DMS153 (cell line): ENCODE results near the gene IL23A.

Experiments
- DNase-seq: peaks from one replicate; lab custom pipeline; 2025; lab: John Stamatoyannopoulos, UW

IL23A gene

DNA sequence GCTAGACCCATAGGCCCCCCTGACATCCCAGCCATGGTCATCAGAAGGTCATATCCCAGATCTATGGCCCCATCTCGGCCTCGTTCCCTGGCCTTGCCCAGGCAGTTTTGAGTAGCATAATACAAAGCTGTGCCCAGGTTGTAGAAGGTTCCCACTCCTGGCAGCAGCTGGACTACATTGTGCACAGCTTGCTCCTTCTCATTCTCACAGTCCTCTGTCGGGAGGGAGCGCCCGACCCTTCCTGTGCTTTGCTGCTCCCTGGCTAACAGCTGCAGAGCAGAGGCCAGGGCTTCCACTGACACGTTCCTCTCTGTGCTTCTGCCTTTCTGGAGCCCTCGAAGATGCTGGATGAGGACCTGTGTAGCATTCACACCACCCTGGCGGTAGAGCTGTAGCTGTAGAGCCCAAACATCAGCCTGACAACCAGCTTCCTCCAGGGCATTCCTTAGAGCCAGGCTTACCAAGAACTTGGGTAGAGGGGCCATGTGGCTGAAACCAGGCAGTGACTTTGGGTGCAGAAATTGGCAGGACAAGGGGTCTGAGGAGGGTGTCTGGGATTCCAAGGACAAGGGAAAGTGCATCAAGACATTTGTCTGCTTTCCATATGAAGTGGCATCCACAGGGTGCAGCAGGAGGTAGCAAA is 22.9 kb downstream of the IL23A start:
- no peak for DNase-seq

DNA sequence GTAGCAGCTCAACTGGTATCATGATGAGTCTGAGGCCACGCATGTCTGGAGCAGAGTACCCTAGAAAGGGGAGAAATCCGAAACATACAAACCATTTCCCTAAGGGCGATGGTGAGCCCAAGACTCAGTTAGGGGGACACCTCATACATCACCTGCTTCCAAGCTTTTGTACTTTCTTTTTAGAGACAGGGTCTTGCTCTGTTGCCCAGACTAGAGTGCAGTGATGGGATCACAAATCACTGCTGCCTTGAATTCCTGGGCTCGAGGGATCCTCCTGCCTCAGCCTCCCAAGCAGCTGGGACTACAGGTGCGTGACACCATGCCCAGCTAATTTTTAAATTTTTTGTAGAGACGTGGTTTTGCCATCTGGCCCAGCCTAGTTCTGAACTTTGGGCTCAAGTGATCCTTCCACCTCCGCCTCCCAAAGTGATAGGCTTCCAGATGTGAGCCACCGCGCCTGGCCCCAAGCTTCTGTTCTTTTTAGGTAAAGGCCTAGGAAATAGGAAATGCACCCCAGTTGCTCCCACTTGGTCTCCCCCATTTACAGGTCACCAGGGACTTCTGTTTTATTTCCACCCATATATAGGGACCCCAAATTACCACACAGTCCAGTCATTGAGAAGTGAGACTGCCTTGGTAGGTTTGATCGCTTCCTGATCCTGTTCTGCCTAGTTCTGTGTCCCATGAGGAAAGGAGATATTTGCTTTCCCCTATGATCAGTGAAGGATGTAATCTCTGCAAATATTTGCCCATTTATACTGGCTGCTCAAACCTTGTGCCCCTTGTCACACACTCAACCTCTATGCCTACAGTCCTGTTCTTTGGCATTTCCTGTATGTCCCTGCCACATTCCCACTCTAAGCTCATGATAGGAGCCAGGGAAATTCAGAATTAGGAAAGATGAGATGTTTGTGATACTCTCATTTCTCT is 23.7 kb downstream of the IL23A start, which contains the start of gene APOF:
TSS of gene APOF (minus strand) at position 728 of the 930 bp plus-strand sequence. CDS start at position 616, 112 bp downstream.
- DNase-seq, result no peak

DNA sequence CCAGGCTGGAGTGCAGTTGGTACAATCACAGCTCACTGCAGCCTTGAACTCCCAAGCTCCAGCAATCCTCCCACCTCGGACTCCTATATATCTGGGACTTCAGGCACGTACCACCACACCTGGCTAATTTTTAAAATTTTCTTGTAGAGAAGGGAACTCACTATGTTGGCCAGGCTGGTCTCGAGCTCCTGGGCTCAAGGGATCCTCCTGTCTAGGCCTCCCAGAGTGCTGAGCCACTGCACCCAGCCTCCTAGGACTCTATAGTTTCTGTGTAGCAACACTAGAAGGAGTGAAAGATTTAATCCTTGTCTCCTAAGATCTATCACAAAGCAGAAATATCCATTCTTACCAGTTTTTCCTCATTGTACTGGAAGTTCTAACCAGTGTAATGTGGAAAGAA is 28.3 kb downstream of the IL23A start:
- DNase-seq, result no peak

DNA sequence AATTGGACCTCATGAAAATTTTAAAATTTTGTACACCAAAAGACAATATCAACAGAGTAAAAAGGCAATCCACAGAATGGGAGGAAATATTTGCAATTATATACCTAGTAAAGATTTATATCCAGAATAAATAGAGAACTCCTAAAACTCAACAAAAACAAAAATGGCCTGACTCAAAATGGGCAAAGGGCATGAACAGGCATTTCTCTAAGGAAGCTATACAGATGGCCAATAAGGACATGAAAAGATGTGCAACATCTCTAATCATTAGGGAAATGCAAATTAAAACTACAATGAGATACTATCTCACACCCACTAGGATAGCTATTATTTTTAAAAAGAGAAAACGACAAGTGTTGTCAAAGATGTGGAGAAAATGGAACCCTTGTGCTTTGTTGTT is 34.8 kb downstream of the IL23A start:
- DNase-seq, result no peak

DNA sequence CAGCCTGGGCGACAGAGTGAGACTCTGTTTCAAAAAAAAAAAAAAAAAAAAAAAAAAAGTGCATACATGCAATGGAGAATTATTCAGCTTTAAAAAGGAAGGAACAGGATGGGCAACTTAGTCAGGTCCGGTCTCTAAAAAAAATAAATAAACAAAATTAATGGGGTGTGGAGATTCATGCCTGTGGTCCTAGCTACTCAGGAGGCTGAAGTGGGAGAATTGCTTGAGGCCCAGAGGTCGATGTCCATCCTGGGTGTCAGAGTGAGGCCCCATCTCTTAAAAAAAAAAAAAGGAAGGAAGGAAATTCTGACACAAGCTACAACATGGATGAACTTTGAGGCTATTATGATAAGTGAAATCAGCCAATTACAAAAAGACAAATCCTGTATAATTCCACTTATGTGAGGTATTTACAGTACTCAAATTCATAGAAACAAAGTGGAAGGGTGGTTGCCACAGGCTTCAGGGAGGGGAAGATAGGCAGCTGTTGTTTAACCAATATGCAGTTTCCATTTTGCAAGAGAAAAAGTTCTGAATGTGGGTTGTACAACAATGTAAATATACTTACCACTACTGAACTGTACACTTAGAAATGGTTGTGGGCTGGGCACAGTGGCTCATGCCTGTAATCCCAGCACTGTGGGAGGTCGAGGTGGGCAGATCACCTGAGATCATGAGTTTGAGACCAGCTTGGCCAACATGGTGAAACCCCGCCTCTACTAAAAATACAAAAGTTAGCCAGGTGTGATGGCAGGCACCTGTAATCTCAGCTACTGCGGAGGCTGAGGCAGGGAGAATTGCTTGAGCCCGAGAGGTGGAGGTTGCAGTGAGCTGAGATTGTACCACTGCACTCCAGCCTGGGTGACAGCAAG is 36.3 kb downstream of the IL23A start:
- DNase-seq, result no peak

DNA sequence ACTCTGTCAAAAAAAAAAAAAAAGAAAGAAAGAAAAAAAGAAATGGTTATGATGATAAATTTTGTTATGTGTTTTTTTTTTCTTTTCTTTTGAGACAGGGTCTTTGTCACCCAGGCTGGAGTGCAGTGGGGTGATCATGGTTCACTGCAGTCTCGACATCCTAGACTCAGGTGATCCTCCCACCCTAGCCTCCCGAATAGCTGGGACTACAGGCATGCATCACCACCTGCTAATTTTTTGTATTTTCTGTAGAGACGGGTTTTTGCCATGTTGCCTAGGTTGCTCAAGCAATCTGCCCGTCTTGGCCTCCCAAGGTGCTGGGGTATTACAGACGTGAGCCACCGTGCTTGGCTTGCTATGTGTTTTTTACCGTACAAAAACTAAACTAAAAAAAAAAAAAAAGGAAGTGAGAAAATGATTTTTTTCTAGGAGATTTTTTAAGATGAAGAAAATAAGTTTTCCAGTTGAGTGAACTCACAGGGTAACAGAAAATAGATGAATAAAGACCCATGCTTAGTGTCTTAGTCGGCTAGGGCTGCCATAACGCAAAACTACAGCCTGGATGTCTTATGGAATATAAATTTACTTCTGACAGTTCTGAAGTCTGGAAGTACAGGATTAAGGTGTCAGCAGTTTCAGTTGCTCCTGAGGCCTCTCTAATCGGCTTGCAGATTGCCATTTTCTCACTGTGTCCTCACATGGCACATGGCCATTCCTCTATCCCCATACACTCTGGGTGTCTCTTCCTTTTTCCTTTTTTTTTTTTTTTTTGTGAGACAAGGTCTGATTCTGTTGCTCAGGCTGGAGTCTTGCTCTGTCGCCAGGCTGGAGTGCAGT is 37.1 kb downstream of the IL23A start:
- no peak for DNase-seq

DNA sequence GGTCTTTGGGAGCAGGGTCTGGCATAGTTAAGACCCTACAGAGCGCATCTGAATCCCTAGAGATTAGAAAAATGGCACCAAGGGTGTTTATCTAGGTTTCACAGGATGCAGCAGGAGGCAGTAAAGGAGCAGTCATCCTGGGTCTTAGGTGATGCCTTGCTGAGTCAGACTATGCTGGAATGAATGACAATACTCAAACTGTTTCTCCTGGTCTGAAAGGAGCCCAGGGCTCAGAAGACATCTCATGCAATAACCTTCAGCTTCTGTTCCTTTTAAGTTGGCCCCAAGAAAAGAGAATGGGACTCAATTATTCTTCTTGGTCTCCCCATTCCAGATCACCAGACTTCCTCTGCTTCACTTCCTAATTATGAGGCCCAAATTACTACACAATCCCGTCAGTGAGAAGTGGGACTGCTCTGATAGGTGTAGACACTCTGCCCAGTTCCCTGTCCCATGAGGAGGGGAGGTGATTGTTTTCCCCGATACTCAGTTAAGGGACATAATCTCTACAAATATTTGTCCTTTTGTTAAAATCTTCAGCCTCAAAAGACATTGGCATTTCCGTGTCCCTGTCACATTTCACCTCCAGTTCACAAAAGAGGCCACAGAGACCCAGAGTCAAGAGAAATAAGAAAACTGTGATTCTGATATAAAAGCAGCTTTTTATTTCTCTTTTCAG is 38.8 kb downstream of the IL23A start:
- DNase-seq, result no peak

DNA sequence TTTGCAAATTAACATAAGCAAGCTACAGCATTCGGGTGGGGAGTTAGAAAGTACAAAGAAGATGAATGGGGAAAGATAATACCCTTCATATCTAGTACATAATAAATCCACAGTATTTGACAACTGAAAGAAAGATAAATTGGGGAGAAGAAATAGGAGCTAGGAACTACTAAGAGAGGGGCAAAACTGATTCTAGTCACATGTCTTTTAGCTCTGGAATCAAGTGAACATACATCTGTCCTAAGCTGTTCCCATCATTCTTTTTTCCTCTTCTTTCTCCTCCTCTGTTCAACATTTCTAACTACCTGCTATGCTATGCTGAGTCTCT is 39.3 kb downstream of the IL23A start:
- no peak for DNase-seq

DNA sequence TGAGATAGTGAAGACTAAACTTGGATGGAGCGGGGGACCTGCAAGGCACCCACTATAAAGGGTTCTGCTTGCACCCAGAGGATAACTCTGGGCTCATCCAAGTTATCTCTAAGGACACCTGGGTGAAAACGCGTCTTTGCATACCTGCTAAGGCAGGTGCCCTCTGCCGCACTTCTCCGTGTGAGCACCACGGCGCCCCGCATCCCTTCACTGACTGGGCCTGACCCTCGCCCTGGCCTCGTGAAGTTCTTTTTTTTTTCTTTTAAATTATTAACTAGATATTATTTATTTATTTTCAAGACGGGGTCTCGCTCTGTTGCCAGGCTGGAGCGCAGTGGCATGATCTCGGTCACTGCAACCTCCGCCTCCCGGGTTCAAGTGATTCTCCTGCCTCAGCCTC is 43.9 kb downstream of the IL23A start:
- DNase-seq, result no peak

DNA sequence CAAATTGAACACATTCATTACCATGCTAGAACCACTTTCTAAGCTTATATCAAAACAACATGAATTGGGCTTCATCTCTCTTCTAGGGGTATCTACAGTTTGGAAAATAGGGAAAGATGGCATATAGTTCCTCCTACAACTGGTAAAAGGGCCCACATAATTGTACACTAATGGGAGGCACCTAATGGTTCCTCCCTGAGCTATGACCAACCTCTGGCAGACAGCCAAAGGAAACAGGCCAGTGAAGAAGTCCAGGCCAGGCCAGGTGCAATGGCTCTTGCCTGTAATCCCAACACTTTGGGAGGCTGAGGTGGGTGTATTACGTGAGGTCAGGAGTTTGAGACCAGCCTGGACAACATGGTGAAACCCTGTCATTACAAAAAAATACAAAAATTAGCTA is 47.2 kb downstream of the IL23A start:
- no peak for DNase-seq

DNA sequence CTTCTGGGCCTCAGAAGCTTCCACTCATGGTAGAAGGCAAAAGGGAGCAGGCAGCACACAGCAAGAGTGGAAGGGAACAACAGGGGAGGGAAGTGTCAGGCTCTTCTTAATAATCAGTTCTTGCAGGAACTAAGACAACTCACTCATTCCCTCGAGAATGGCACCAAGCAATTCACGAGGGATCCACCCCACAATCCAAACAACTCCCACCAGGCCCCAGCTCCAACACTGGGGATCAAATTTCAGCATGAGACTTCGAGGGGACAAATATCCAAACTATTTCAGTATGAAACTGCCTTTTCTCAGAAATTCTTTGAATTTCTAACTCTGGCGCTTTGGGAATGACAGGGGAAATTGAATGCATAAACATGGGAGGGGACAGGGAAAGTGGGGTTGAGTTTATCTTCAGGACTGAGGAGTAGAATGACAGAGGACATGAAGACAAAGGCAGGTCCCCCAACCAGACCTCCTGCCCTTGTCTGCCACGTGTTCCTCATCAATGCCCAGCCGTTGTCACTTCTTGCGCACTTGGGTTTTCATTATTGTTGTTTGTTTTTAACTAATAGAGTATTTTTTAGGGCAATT is 48.6 kb downstream of the IL23A start:
- DNase-seq, result no peak

DNA sequence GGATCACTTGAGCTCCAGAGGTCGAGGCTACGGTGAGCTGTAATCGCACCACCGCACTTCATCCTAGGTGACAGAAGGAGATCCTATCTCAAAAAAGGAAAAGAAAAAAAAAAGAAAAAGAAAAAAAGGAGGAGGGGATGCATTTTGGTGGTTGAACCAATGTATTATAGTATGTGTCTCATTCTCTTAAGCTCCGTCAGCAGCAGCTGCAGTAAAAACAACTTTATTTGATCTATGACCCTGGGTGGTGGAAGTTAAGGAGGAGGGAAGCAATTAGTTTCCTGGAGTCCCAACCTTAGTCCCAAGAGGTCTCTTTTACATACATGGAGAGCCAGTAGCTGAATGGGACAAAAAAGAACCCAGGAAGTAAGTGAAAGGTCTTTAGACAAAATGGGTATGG is 50.7 kb downstream of the IL23A start:
- DNase-seq, result no peak
